22Rv1 (cell line): ENCODE data around the gene IGHMBP2.

Experiments
- ZFX ChIP-seq: fragments of 450-650 bp; IDR thresholded peaks from 2 replicates; pipeline ENCODE4 v1.6.1; 2017; ENCODE audit warnings: antibody characterized with exemption, borderline replicate concordance
- TF ChIP-seq, protein P1 (sequence below): fragments of 450-650 bp; IDR thresholded peaks from 2 replicates; pipeline ENCODE4 v1.5.1; 2017; ENCODE audit warnings: mild to moderate bottlenecking

DNA sequence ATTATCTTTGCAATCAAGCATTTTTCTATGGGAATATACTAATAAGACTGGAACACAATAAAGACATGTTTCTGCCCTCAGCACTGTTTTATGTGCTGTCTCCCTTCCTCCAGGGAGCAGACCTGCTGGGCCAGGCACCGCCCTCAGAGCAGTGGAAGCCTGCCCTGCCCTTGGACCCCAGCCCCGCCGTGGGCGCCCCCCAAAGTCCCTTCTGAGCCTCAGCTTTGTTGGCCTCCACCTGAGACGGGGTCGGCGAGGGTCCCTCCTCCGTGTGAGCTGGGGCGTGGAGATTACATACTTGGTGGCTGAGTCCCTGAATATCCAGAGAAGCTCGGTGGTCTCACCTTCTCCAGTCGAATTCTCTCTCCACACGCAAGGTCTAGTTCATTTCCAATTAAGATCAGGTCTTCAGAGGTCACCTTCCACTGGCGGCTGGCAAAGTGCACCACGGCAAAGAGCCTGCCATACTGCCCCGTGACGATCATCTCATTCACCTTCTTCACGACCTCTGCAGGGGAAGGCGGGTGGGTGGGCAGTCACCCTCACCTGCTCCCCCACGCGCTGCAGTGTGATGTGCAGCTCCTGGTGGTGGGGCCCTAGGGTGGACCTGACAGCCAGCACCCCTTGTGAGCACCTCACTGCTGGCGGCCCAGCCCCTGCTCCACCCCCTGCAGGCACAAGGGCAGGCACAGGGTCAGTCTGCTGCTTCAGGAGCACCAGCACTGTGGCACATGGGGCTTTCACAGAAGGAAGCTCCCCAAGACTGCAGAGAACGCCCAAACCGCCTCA lies 7.3 kb upstream of the IGHMBP2 start:
- TF ChIP-seq, protein P1, sequence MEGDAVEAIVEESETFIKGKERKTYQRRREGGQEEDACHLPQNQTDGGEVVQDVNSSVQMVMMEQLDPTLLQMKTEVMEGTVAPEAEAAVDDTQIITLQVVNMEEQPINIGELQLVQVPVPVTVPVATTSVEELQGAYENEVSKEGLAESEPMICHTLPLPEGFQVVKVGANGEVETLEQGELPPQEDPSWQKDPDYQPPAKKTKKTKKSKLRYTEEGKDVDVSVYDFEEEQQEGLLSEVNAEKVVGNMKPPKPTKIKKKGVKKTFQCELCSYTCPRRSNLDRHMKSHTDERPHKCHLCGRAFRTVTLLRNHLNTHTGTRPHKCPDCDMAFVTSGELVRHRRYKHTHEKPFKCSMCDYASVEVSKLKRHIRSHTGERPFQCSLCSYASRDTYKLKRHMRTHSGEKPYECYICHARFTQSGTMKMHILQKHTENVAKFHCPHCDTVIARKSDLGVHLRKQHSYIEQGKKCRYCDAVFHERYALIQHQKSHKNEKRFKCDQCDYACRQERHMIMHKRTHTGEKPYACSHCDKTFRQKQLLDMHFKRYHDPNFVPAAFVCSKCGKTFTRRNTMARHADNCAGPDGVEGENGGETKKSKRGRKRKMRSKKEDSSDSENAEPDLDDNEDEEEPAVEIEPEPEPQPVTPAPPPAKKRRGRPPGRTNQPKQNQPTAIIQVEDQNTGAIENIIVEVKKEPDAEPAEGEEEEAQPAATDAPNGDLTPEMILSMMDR = no peak
- no peak for TF ChIP-seq ZFX
